Dendritic cell treated with granulocyte-macrophage colony-stimulating factor and Interleukin-4, amounts not matched to agents 40 ng/mL and 50 ng/mL, for 4 days (primary cell): ENCODE results near the gene SERAC1.

ENCODE experiments used
- H3K27ac Mint-ChIP-seq: one replicate; pipeline ENCODE4 v1.8.0; 2022; ENCODE audit warnings: mild to moderate bottlenecking, mixed read lengths
- H3K27me3 Mint-ChIP-seq: one replicate; pipeline ENCODE4 v1.8.0; 2022; ENCODE audit warnings: mild to moderate bottlenecking, mixed read lengths
- H3K36me3 Mint-ChIP-seq: one replicate; pipeline ENCODE4 v1.8.0; 2022; ENCODE audit warnings: low read depth, mixed read lengths
- H3K4me1 Mint-ChIP-seq: one replicate; pipeline ENCODE4 v1.8.0; 2022; ENCODE audit warnings: low read depth, mixed read lengths
- H3K4me3 Mint-ChIP-seq: one replicate; pipeline ENCODE4 v1.8.0; 2022; ENCODE audit warnings: mild to moderate bottlenecking, moderate library complexity, mixed read lengths
- H3K9me3 Mint-ChIP-seq: one replicate; pipeline ENCODE4 v1.8.0; 2022; ENCODE audit warnings: mixed read lengths
- intact Hi-C: fragments of 100-400 bp; cut with micrococcal nuclease; formaldehyde crosslinking; loops from one replicate; pipeline ENCODE4 v1.15.0; 2022

The SERAC1 gene

DNA sequence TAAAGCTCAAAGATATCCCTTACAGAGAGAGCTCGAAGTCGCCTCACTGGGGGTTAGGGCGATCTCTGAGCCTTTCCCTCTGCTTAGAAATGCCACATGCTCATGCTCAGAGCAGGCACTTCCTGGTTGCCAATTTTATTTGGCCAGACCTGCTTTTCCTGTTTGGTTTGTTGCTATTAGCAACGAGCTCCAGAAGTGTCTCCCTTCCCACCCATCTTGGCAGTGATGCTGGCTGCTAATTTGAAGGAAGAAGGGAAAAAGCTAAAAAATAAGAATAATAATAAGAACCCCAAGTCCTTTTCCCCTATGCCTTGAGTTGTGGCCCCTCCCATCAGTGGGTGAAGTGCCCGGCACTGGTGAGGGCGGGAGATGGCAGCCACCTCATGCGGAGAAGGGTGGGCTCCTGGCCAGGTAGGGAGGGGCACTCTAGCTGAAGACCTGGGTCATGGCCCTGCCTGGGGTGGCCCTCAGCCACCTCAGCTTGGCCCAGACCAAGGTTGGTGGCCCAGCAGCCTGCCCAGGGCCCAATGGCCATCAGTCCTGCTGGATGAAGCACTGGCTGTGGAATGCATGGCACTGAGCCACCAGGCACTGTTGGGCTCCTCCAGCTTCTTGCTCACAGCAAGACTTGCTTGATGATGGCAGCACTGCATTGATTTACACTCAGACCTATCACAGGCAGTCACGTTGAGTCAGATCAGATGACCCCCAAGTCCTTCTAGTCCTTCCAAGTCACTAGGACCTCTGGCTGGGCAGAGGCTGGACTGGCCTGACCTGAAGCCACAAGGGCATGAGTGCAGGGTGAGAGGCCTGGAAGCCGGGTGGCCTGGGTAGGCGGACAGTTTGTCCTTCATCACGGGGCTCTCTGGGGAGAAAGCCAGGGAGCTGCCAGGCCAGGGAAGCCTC lies 107.4 kb downstream of the SERAC1 start:
- Mint-ChIP-seq H3K4me1 (peaks cover 27% of the 10 kb centered on the region), H3K36me3 (peaks cover 32% of the 10 kb centered on the region), H3K9me3 (no peaks in the 10 kb centered on the region), H3K27ac (peak overlapping the region; percentile 49), H3K27me3 (peaks cover 23% of the 10 kb centered on the region), H3K4me3 (no peak overlapping the region)
- intact Hi-C loops, result no loop called here
